MM.1S (cell line): ENCODE measurements around the gene MECP2.

Source experiments
- DNase-seq: peaks from one replicate; pipeline ENCODE4 v3.0.0-alpha.2; 2015
- H2AFZ ChIP-seq: fragments of 300-600 bp; sonication (generic); 2 replicates; pipeline ENCODE4 v1.6.0; 2016; ENCODE audit warnings: antibody characterized with exemption, low read length
- H3F3A ChIP-seq: fragments of 300-600 bp; sonication (generic); 2 replicates; pipeline ENCODE4 v1.6.1; 2016; ENCODE audit warnings: mild to moderate bottlenecking, antibody characterized with exemption, low read length, moderate library complexity, mixed read lengths; ENCODE audit not compliant: insufficient read depth
- H3K27ac ChIP-seq: fragments of 300-600 bp; sonication (generic); 2 replicates; pipeline ENCODE4 v1.5.1; 2016; ENCODE audit warnings: mild to moderate bottlenecking, low read length
- H3K27me3 ChIP-seq: fragments of 300-600 bp; sonication (generic); replicated peaks from 2 replicates; pipeline ENCODE4 v1.6.0; 2016; ENCODE audit warnings: low read length; ENCODE audit not compliant: insufficient read depth
- H3K36me3 ChIP-seq: fragments of 300-600 bp; sonication (generic); replicated peaks from 2 replicates; pipeline ENCODE4 v1.6.1; 2016; ENCODE audit warnings: mild to moderate bottlenecking, low read length, mixed read lengths; ENCODE audit not compliant: insufficient read depth
- H3K4me1 ChIP-seq: fragments of 300-600 bp; sonication (generic); 2 replicates; pipeline ENCODE4 v1.6.1; 2016; ENCODE audit warnings: low read length, mixed read lengths
- H3K4me2 ChIP-seq: fragments of 300-600 bp; sonication (generic); 2 replicates; pipeline ENCODE4 v1.6.0; 2016; ENCODE audit warnings: low read depth, low read length
- H3K4me3 ChIP-seq: fragments of 300-600 bp; sonication (generic); 2 replicates; pipeline ENCODE4 v1.5.1; 2016; ENCODE audit warnings: low read length, mixed read lengths
- H3K79me2 ChIP-seq: fragments of 300-600 bp; sonication (generic); 2 replicates; pipeline ENCODE4 v1.6.1; 2016; ENCODE audit warnings: mixed run types, low read length, mixed read lengths
- H3K9ac ChIP-seq: fragments of 300-600 bp; sonication (generic); 2 replicates; pipeline ENCODE4 v1.6.1; 2016; ENCODE audit warnings: low read length, mixed read lengths
- H3K9me2 ChIP-seq: fragments of 300-600 bp; sonication (generic); replicated peaks from 2 replicates; pipeline ENCODE4 v1.6.1; 2016; ENCODE audit warnings: mild to moderate bottlenecking, low read length, mixed read lengths; ENCODE audit not compliant: insufficient read depth
- H3K9me3 ChIP-seq: fragments of 300-600 bp; sonication (generic); replicated peaks from 2 replicates; pipeline ENCODE4 v1.6.1; 2016; ENCODE audit warnings: mild to moderate bottlenecking, low read length, mixed read lengths; ENCODE audit not compliant: insufficient read depth
- H4K20me1 ChIP-seq: fragments of 300-600 bp; sonication (generic); 2 replicates; pipeline ENCODE4 v1.6.1; 2016; ENCODE audit warnings: mild to moderate bottlenecking, low read length, moderate library complexity, mixed read lengths; ENCODE audit not compliant: insufficient read depth
- CTCF ChIP-seq: fragments of 300-600 bp; sonication (generic); IDR thresholded peaks from 2 replicates; pipeline ENCODE4 v1.5.1; 2016; ENCODE audit warnings: antibody characterized with exemption, low read length, mixed read lengths
- EZH2 ChIP-seq: fragments of 300-600 bp; sonication (generic); optimal IDR thresholded peaks from 2 replicates; pipeline ENCODE3; 2017; ENCODE audit warnings: low read depth, mild to moderate bottlenecking, antibody characterized with exemption, low read length, mixed read lengths
- EZH2phosphoT487 ChIP-seq: fragments of 300-600 bp; sonication (generic); IDR thresholded peaks from 2 replicates; pipeline ENCODE4 v1.6.1; 2018; ENCODE audit warnings: antibody characterized with exemption, low read length

MECP2 gene

DNA sequence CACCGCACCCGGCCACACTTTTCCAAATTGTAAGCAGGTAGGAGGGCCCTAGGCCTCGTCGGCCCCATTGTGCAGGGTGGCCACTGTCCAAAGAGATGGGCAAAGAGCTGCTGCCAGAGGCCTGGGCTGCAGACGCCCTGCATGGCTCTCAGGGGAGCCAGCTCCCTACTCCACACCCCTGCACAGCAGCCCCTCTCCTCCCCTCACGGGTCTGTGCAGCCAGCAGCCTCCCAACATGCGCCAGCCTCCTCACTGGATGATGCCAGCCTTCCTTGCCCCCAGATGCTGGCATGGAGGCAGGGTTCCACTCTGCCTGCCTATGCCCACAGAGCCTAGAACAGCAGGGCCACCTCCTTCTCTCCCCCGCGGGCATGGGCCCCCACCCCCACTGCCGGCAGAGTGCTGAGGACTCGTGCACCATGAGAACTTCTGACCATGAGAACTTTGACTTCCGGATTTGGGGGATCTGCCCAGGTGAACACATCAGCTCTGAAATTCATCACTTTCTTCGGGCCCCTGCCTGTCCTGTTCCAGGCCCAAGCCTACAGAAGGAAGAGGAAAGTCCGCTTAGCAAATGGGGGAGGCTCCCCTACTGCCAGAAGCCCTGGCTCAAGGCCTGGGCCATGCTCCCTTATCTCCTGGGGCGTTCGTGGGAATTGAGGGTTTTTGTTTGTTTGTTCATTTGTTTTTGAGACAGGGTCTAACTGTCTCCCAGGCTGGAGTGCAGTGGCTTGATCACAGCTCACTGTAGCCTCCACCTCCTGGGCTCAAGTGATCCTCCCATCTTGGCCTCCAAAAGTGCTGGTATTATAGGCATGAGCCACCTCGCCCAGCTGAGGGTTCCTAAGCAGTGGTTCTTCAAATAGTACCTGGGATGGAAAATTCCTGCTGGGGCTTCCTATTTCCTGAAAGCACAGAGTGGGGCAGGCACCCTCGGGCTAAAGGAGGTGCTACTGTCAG is 85.9 kb downstream of the MECP2 start:
- no peak overlapping the region for H3K9ac ChIP-seq
- no peak for TF ChIP-seq CTCF
- TF ChIP-seq EZH2, result no peak
- no peak for TF ChIP-seq EZH2phosphoT487
- DNase-seq, result no peak

DNA sequence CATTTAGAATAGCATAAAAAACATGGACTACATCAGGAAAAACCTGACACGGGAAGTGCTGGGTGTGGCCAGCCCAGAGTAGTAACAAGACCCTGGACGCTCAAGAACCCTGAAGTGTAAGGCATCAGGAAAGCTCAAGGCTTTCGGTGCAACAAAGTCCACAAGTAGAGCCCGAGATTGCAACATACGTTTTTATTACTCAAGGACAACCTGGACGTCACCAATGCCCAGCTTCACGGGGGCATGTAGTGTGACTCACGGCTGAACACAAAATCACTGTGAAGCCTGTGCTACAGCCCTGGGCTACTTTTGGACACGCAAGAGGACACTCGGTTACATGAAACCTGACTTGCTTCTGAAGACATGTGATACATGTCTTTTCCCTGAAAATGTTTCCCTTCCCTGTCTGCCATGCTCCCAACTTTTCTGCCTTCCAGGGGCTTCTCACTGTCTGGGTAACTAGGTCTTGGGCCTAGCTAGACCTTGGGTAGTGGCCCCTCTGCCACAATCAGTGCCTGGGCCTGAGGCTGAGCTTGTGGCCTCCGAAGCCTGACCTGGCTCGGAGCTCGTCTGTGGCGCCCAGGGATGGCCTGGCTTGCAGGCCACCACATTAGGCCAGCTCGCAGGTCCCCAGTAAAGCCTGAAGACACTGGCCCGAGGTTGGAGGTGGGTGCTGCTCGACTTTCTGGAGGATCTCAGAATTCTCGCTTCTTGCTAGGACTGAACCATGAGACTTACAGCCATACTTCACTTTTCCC is 87.0 kb downstream of the MECP2 start:
- H2AFZ ChIP-seq, result no peak overlapping the region
- H3K27me3 ChIP-seq, result no peaks in the 10 kb centered on the region
- H3K79me2 ChIP-seq, result peaks cover 33% of the 10 kb centered on the region
- no peaks in the 10 kb centered on the region for H3K9me3 ChIP-seq
- no peaks in the 10 kb centered on the region for H3K36me3 ChIP-seq
- no peak overlapping the region for H3K27ac ChIP-seq
- no peak overlapping the region for H3K4me3 ChIP-seq
- TF ChIP-seq CTCF (no peak), EZH2 (no peak), EZH2phosphoT487 (no peak)
- no peak overlapping the region; the same call in 1 of the 2 replicates for H3K4me2 ChIP-seq
- H3K4me1 ChIP-seq, result peaks cover 43% of the 10 kb centered on the region
- H3K9me2 ChIP-seq, result no peaks in the 10 kb centered on the region
- H4K20me1 ChIP-seq, result no peaks in the 10 kb centered on the region
- H3K9ac ChIP-seq, result no peak overlapping the region
- H3F3A ChIP-seq, result peaks cover 24% of the 10 kb centered on the region
- DNase-seq, result no peak

More for the DNA sequence above, 85.9 kb downstream of the MECP2 start:
- peaks cover 45% of the 10 kb centered on the region for H3K79me2 ChIP-seq
- H3K4me2 ChIP-seq, result no peak overlapping the region
- H3K9me3 ChIP-seq, result no peaks in the 10 kb centered on the region
- H4K20me1 ChIP-seq, result no peaks in the 10 kb centered on the region
- H2AFZ ChIP-seq, result no peak overlapping the region
- no peak overlapping the region for H3K4me3 ChIP-seq
- H3K27ac ChIP-seq, result no peak overlapping the region
- H3K27me3 ChIP-seq, result no peaks in the 10 kb centered on the region
- H3K4me1 ChIP-seq, result peaks cover 43% of the 10 kb centered on the region
- H3K9me2 ChIP-seq, result no peaks in the 10 kb centered on the region
- H3K36me3 ChIP-seq, result no peaks in the 10 kb centered on the region
- H3F3A ChIP-seq, result peaks cover 24% of the 10 kb centered on the region

GRCh38 chrX:154008521-154008920 is 89.0 kb downstream of the MECP2 start:
- H3K36me3 ChIP-seq, result no peaks in the 10 kb centered on the region
- H3K9ac ChIP-seq, result peak overlapping the region; percentile 29; the same call in 1 of the 2 replicates
- H2AFZ ChIP-seq, result no peak overlapping the region
- peak overlapping the region; percentile 81 for H3K27ac ChIP-seq
- H3K4me2 ChIP-seq, result peak overlapping the region; percentile 41; the same call in 1 of the 2 replicates
- no peaks in the 10 kb centered on the region for H4K20me1 ChIP-seq
- H3K79me2 ChIP-seq, result peaks cover 21% of the 10 kb centered on the region
- H3K9me3 ChIP-seq, result no peaks in the 10 kb centered on the region
- no peak for TF ChIP-seq EZH2phosphoT487
- no peak for TF ChIP-seq EZH2
- no peak for TF ChIP-seq CTCF
- peak; percentile 62 for DNase-seq
- no peaks in the 10 kb centered on the region for H3K9me2 ChIP-seq
- no peaks in the 10 kb centered on the region for H3K27me3 ChIP-seq
- H3K4me3 ChIP-seq, result no peak overlapping the region
- H3F3A ChIP-seq, result peaks cover 15% of the 10 kb centered on the region
- peaks cover 39% of the 10 kb centered on the region for H3K4me1 ChIP-seq
